Measurements from ENCODE around the gene NPNT.

The NPNT gene

DNA sequence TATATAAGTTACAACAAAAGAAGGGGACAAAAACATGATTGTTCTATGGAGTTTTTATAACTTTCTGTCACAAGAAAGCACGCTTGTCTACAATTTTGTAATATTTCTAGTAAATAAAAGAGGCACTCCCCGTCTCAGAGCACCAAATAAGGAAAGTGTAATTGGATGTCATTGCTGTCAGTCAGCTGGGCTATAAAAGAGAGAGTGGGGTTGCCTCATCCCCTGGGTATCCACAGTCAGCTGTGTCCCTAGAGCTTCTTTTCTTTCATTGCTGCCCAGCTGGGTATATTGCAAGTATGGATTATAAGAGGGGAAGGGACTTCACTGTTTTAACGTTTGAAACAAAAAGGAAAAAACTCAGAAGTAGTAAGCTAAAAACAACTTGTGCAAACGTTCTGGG is 61.3 kb downstream of the NPNT start:
- H3K4me1 ChIP-seq (ENCODE audit: insufficient read depth, low read length, poor library complexity, severe bottlenecking) = peaks cover 2% of the 10 kb centered on the region
- H3K9ac ChIP-seq (ENCODE audit: low read depth, low read length, poor library complexity, severe bottlenecking) = no peak overlapping the region
- H3K36me3 ChIP-seq (ENCODE audit: insufficient read depth, low read length) = no peaks in the 10 kb centered on the region

DNA sequence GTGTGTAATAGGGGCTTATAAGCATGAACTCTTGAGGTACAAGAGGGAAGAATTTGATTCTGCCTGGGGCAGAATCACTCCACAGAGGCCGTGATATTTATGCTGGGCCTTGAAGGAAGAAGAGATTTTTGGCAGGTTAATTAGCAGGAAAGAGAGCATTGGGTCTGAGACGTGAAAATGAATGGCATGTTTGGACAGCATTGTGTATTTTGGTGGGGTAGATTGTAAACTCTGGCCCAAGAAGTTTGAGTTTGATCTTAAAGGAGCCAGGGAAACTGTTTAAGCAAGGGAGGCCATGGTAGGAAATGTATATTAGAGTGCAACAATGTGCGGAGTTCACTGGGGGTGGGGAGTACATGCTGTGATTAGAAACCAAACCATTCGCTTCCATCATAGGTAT is 62.4 kb downstream of the NPNT start:
- Histone ChIP-seq H3K27me3 (ENCODE audit: insufficient read depth, low read length, poor library complexity, severe bottlenecking) (no peaks in the 10 kb centered on the region), H3F3A (ENCODE audit: low read depth) (no peaks in the 10 kb centered on the region)

More for the DNA sequence above, 61.3 kb downstream of the NPNT start:
- Histone ChIP-seq H3K9me3 (ENCODE audit: insufficient read depth, low read depth, low read length) (no peaks in the 10 kb centered on the region), H3K9me2 (replicated peaks; ENCODE audit: low read depth, low read length) (no peaks in the 10 kb centered on the region), H3F3A (ENCODE audit: low read depth) (no peaks in the 10 kb centered on the region; the same call in 1 of the 2 replicates), H3K27me3 (ENCODE audit: insufficient read depth, low read length, poor library complexity, severe bottlenecking) (no peaks in the 10 kb centered on the region), H3K4me2 (ENCODE audit: low read depth, low read length, poor library complexity, severe bottlenecking) (no peak overlapping the region), H3K4me3 (ENCODE audit: low read length, poor library complexity, severe bottlenecking) (no peak overlapping the region), H2AFZ (ENCODE audit: low read length) (no peak overlapping the region), H4K20me1 (ENCODE audit: insufficient read depth, low read length, poor library complexity, severe bottlenecking) (no peaks in the 10 kb centered on the region), H3K79me2 (ENCODE audit: insufficient read depth, low read length) (no peaks in the 10 kb centered on the region)
- TF ChIP-seq EZH2phosphoT487 (IDR thresholded peaks at IDR 0.05; ENCODE audit: borderline replicate concordance) = no peak

DNA sequence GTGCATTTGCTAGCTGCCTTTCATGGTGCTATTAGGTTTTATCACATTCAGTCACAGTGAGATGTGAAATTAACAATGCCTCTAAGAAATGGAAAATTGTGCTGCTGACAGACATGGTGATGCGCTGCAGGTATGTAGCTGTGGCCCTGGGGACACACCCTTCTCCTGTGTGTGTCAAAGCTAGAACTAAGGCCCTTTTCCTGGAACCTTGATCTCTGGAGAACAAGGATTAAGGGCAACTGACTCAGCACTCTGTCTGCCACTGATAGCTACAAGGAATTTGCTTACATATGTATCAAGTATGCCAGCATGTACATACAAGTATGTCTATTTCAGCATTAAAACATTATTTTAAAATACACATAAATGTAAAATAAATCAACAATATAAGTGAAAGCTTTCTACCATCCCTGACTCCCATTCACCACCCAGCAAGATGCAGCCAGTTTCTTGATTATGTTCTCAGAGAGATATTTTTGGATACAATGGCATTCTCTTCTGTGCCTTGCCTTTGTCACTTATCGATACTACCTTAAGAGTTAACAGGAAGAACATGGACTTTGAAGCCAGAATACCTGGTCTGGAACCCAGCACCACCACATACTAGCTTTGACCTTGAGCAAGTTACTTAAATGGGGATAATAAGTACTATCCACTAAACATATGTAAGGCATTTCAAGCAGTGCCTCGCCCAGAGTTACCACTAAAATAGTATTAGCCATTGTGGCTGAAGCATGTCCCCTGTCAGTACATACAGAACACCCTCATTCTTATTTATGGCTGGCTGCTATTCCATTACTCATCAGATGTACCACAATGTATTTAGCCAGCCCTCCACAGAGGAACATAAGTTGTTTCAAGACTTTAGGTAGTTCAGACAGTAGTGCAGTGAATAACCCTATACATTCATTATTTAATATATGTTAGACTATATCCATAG is 68.5 kb downstream of the NPNT start:
- H3K27me3 ChIP-seq (ENCODE audit: insufficient read depth, low read length, poor library complexity, severe bottlenecking) = no peaks in the 10 kb centered on the region
- no peaks in the 10 kb centered on the region for H3F3A ChIP-seq (ENCODE audit: low read depth)
- H4K20me1 ChIP-seq (ENCODE audit: insufficient read depth, low read length, poor library complexity, severe bottlenecking) = no peaks in the 10 kb centered on the region
- H2AFZ ChIP-seq (ENCODE audit: low read length) = no peak overlapping the region
- H3K9ac ChIP-seq (ENCODE audit: low read depth, low read length, poor library complexity, severe bottlenecking) = no peak overlapping the region
- no peak overlapping the region for H3K4me2 ChIP-seq (ENCODE audit: low read depth, low read length, poor library complexity, severe bottlenecking)
- H3K36me3 ChIP-seq (ENCODE audit: insufficient read depth, low read length) = no peaks in the 10 kb centered on the region
- H3K9me2 ChIP-seq (replicated peaks; ENCODE audit: low read depth, low read length) = no peaks in the 10 kb centered on the region
- H3K79me2 ChIP-seq (ENCODE audit: insufficient read depth, low read length) = no peaks in the 10 kb centered on the region
- H3K4me3 ChIP-seq (ENCODE audit: low read length, poor library complexity, severe bottlenecking) = no peak overlapping the region
- H3K4me1 ChIP-seq (ENCODE audit: insufficient read depth, low read length, poor library complexity, severe bottlenecking) = peaks cover 18% of the 10 kb centered on the region
- H3K9me3 ChIP-seq (ENCODE audit: insufficient read depth, low read depth, low read length) = no peaks in the 10 kb centered on the region
- TF ChIP-seq, protein P1, sequence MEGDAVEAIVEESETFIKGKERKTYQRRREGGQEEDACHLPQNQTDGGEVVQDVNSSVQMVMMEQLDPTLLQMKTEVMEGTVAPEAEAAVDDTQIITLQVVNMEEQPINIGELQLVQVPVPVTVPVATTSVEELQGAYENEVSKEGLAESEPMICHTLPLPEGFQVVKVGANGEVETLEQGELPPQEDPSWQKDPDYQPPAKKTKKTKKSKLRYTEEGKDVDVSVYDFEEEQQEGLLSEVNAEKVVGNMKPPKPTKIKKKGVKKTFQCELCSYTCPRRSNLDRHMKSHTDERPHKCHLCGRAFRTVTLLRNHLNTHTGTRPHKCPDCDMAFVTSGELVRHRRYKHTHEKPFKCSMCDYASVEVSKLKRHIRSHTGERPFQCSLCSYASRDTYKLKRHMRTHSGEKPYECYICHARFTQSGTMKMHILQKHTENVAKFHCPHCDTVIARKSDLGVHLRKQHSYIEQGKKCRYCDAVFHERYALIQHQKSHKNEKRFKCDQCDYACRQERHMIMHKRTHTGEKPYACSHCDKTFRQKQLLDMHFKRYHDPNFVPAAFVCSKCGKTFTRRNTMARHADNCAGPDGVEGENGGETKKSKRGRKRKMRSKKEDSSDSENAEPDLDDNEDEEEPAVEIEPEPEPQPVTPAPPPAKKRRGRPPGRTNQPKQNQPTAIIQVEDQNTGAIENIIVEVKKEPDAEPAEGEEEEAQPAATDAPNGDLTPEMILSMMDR (conservative IDR thresholded peaks at IDR 0.05; ENCODE audit: low read length) = no peak
- no peak for TF ChIP-seq EZH2phosphoT487 (IDR thresholded peaks at IDR 0.05; ENCODE audit: borderline replicate concordance)

More for the DNA sequence above, 62.4 kb downstream of the NPNT start:
- Histone ChIP-seq H4K20me1 (ENCODE audit: insufficient read depth, low read length, poor library complexity, severe bottlenecking) (no peaks in the 10 kb centered on the region), H2AFZ (ENCODE audit: low read length) (no peak overlapping the region), H3K9me2 (replicated peaks; ENCODE audit: low read depth, low read length) (no peaks in the 10 kb centered on the region), H3K4me1 (ENCODE audit: insufficient read depth, low read length, poor library complexity, severe bottlenecking) (no peaks in the 10 kb centered on the region), H3K79me2 (ENCODE audit: insufficient read depth, low read length) (no peaks in the 10 kb centered on the region), H3K9me3 (ENCODE audit: insufficient read depth, low read depth, low read length) (no peaks in the 10 kb centered on the region), H3K9ac (ENCODE audit: low read depth, low read length, poor library complexity, severe bottlenecking) (no peak overlapping the region), H3K36me3 (ENCODE audit: insufficient read depth, low read length) (no peaks in the 10 kb centered on the region), H3K4me2 (ENCODE audit: low read depth, low read length, poor library complexity, severe bottlenecking) (no peak overlapping the region), H3K4me3 (ENCODE audit: low read length, poor library complexity, severe bottlenecking) (no peak overlapping the region)
- TF ChIP-seq, protein P1 (conservative IDR thresholded peaks at IDR 0.05; ENCODE audit: low read length) = no peak
- no peak for TF ChIP-seq EZH2phosphoT487 (IDR thresholded peaks at IDR 0.05; ENCODE audit: borderline replicate concordance)

All from Loucy (cell line).